ENCODE measurements around the gene SEL1L. TPM values are rescaled to one million over a fixed set of nuclear protein-coding genes. Genes with fewer than 3 reads are reported as not detected.

SEL1L gene
- 10 to 100 TPM; 40.5 to 41.2 TPM for total RNA-seq

DNA sequence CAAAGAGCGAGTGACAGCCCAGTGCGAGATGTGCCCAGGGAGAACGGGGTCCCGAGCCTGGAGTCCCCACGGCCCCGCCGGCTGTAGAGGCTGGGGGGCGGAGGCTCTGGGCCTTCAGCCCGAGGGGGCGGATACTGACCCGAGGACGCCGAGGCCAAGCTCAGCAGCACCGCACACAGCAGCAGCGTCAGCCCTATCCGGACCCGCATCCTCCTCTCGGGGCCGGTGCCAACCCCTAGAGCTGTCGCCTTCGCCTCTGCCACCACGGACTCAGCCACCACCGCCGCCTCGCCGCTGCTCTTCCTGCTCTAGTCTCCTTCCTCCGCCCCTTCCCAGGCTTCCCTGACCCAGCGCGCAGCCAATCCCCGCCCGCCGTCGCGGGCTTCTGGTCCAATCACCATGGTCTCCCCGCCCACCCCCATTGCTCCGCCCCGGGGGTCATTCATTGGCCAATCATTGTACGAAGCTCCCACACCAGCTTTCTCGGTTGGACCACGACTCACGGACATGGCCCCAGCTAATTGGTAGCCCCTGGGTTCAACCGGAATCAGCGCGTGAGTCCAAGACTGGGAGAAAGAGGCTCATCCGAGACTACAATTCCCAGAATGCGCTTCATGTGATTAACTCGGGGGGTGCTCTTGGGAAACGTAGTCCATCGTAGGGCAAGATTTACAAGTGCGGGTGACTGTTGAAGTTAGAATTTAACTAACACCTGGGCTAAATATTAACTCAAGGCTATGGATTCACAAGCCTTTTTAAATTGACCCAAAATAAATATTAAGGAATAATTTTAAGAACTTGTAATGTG is at the start of gene SEL1L:
Gene SEL1L, minus strand, starts transcription at position 318 of the 808 bp plus-strand sequence. Its CDS starts 109 bp downstream, at position 209.
- CTCF ChIA-PET: no interaction called here
- Mint-ChIP-seq H3K4me1 (ENCODE audit: low read depth) (peaks cover 52% of the 10 kb centered on the region), H3K36me3 (ENCODE audit: low read depth) (no peaks in the 10 kb centered on the region), H3K27me3 (ENCODE audit: low read depth) (no peaks in the 10 kb centered on the region), H3K27ac (peak within 1 kb of the TSS; percentile 79), H3K9me3 (peaks cover 3% of the 10 kb centered on the region), H3K4me3 (peak within 1 kb of the TSS; percentile 88)
- intact Hi-C loops (cut with micrococcal nuclease): loop anchor here (1.0 to 2.0 kb wide), 6 partner anchors 10 to 593 kb away; partner anchors contain the start of gene CEP128
- peak; percentile 100 for DNase-seq

DNA sequence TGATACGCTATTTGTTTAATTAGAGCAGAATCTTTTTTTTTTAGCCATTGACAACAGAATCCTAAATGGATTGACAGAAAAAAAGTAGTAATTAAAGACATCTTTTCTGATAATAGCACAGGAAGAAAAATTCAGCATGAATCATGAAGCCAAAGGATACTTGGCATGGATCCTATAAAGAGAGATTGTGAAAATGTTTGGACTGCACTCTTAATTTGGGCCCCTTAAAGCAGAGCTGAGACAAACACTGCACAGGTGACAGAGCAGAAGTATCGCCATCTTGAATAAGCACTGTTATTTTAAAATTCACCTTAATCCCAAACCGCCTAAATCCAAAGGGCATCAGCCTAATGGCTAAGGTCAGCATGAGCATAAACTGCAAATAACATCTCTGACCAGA is 48.8 kb upstream of the SEL1L start:
- no peak for DNase-seq
- Mint-ChIP-seq H3K27me3 (ENCODE audit: low read depth) (peaks cover 20% of the 10 kb centered on the region), H3K27ac (no peak overlapping the region), H3K4me3 (no peak overlapping the region), H3K36me3 (ENCODE audit: low read depth) (peaks cover 2% of the 10 kb centered on the region), H3K4me1 (ENCODE audit: low read depth) (no peaks in the 10 kb centered on the region), H3K9me3 (peaks cover 9% of the 10 kb centered on the region)
- intact Hi-C loops (cut with micrococcal nuclease): no loop called here
- CTCF ChIA-PET: no interaction called here

DNA sequence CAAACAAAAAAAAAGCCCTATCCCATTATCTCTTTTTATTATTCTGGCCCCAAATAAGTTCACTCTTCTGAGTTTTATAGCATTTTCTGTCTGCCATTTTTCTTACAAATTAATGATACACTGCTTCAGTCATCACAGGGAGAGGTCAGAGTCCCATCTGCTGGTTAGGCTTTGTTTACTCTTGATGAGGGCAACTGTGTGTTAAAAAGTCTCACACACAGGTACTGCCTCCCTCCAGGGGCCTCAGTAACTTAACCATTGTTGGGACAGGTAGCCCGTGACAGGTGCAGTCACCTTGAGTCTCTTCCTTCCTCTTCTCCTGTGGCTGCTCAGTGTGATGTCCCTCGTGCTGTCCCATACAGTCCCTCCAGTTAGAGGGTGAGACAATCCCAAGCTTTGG is 45.5 kb upstream of the SEL1L start:
- Mint-ChIP-seq H3K4me3 (no peak overlapping the region), H3K27ac (no peak overlapping the region), H3K27me3 (ENCODE audit: low read depth) (peaks cover 26% of the 10 kb centered on the region), H3K4me1 (ENCODE audit: low read depth) (no peaks in the 10 kb centered on the region), H3K9me3 (peaks cover 9% of the 10 kb centered on the region), H3K36me3 (ENCODE audit: low read depth) (peaks cover 2% of the 10 kb centered on the region)
- no peak for DNase-seq
- intact Hi-C loops (cut with micrococcal nuclease): no loop called here
- CTCF ChIA-PET: no interaction called here

DNA sequence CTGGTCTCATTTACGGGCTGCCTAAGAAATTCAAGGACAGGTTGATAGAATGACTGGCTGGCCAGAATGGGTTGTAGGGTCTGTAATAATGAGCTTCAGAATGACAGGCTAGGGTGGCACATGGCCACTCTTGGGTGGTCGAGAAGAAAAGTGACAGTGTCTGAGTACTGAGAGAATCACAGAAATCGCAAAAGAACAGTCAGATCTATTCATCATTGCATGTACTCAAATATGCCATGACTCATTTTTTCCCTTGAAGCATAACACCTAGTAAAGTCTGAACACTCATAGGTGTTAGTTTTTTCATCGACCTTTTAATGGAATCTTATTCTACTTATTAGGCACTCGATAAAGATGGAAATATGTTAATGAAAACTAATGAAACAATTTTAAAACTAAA is 37.8 kb upstream of the SEL1L start:
- CTCF ChIA-PET: interaction anchor here (0.8 kb wide), 1 partner anchor 479 kb away, joined by 3 read pairs; no protein-coding TSS in a partner anchor
- H3K27ac Mint-ChIP-seq: no peak overlapping the region
- H3K4me3 Mint-ChIP-seq: no peak overlapping the region
- no peaks in the 10 kb centered on the region for H3K9me3 Mint-ChIP-seq
- no peaks in the 10 kb centered on the region for H3K36me3 Mint-ChIP-seq (ENCODE audit: low read depth)
- DNase-seq: no peak
- peaks cover 13% of the 10 kb centered on the region for H3K27me3 Mint-ChIP-seq (ENCODE audit: low read depth)
- intact Hi-C loops (cut with micrococcal nuclease): loop anchor here (2.0 kb wide), 1 partner anchor 21 kb away; no protein-coding TSS in a partner anchor
- H3K4me1 Mint-ChIP-seq (ENCODE audit: low read depth): peaks cover 2% of the 10 kb centered on the region

DNA sequence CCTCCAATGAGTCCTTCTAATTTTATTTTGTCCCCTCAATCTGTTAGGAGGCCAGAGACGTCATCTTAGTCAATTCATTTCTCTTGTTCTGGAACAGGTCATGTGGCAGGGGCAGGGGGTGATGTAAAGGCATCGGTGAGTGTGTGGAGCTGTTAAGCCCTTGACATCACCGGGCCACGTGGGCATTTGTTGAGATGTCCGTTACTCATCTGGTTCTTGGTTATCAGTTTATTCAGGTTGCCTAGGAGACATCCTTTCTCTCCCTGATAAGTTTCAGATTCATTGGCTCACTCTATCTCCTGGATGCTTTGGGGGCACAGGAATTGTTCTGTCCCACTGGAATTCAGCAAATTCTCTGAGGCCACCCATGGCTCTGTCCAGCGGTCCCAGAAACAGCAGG is 33.6 kb upstream of the SEL1L start:
- Mint-ChIP-seq H3K4me3 (no peak overlapping the region), H3K9me3 (no peaks in the 10 kb centered on the region), H3K36me3 (ENCODE audit: low read depth) (no peaks in the 10 kb centered on the region), H3K27me3 (ENCODE audit: low read depth) (peaks cover 8% of the 10 kb centered on the region), H3K4me1 (ENCODE audit: low read depth) (peaks cover 2% of the 10 kb centered on the region), H3K27ac (no peak overlapping the region)
- DNase-seq: no peak
- intact Hi-C loops (cut with micrococcal nuclease): loop anchor here (5.0 kb wide), 1 partner anchor 425 kb away; no protein-coding TSS in a partner anchor
- CTCF ChIA-PET: no interaction called here

DNA sequence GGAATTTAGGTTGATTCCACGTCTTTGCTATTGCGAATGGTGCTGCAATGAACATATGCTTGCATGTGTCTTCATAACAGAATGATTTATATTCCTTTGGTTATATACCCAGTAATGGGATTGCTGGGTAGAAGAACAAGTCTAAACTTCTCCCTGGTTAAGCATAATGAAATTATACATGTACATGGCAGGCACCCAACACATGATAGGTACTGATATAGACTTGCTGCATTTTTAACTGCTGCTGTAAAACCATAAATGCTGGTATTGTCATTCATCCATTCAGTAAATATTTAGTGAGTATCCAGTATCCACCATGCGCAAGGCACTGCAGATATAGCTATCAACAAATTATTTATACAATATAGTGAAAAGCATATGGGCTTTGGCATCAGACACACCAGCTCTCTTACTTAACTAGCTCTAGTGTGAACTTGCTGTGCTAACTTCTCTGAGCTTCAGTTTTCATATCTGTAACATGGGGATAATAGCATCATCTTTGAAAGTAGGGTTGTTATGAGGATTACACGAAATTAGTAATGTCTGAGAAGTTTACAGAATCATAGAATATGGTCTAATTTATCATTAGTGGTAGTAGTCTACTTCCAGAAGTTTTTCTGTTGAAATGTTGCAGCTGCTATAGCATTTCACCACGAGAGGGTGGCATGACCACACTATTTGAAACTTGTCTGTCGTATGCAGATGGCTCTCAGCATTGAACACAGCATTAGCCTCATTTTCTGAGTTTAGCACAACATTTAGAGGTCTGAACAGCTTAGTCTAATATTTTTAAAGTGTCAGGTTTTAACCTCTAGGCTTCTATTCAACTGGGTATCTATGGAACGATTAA is 32.0 kb upstream of the SEL1L start:
- peak; percentile 57 for DNase-seq
- Mint-ChIP-seq H3K27ac (no peak overlapping the region), H3K4me1 (ENCODE audit: low read depth) (no peaks in the 10 kb centered on the region), H3K36me3 (ENCODE audit: low read depth) (no peaks in the 10 kb centered on the region), H3K27me3 (ENCODE audit: low read depth) (peaks cover 8% of the 10 kb centered on the region), H3K4me3 (no peak overlapping the region), H3K9me3 (no peaks in the 10 kb centered on the region)
- CTCF ChIA-PET: interaction anchor here (1.3 to 1.9 kb wide), 3 partner anchors 10 to 64 kb away, joined by 3 to 6 read pairs (median 3); no protein-coding TSS in a partner anchor
- intact Hi-C loops (cut with micrococcal nuclease): loop anchor here (5.0 kb wide), 1 partner anchor 427 kb away; no protein-coding TSS in a partner anchor

DNA sequence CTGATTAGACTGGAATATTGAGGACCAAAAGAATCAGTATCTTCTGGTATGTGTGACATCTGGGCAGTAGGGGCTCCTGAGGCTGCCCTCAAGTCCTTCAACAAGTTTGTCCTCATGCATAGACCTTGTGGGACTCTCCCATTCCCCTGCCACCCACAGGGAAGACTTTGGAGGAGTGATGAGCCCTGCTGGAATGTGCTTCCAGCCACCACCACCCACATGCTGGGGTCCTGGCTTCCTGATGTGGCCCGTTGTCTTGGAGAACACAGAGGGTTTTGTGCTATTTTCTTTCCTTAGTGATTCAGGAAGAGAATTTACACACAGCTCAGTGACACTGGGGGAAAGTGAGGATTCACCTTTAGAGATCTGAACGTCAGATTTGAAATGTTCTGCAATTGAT is 29.2 kb upstream of the SEL1L start:
- CTCF ChIA-PET: no interaction called here
- Mint-ChIP-seq H3K4me3 (no peak overlapping the region), H3K9me3 (peaks cover 1% of the 10 kb centered on the region), H3K27me3 (ENCODE audit: low read depth) (peaks cover 8% of the 10 kb centered on the region), H3K27ac (no peak overlapping the region), H3K36me3 (ENCODE audit: low read depth) (no peaks in the 10 kb centered on the region), H3K4me1 (ENCODE audit: low read depth) (no peaks in the 10 kb centered on the region)
- intact Hi-C loops (cut with micrococcal nuclease): no loop called here
- DNase-seq: no peak

DNA sequence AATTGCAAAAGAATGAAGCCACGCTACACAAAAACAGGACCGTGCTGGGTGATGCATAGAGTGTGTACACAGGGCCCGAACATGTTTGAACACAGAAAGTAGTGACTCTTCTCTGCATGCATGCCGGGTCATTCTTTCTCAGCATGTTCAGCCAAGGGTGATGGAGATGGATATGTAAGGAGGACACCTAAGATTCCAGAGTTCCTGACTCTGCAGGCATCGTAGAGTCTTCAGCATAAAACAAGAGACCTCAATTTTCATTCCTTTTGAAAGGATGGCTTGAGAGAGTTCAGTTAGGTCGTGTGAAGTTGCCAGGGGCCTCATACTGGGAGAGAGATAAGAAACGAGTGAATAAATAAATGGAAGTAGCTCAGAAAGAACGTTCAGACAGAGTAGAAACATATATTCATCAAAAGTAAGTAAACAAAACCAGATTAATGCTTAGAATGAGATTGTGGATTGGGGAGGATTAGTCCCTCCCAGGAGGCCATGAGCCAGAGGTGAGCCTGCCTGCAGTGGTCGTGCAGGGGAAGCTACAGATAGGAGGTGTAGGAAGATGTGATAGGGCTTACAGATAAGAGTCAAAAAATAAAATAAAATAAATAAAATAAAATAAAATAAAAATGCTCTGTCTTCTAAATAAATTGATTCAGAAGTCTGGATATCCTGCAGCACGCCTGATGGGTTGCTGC is 27.6 kb upstream of the SEL1L start:
- H3K27me3 Mint-ChIP-seq (ENCODE audit: low read depth): peaks cover 4% of the 10 kb centered on the region
- H3K27ac Mint-ChIP-seq: no peak overlapping the region
- H3K4me3 Mint-ChIP-seq: no peak overlapping the region
- H3K4me1 Mint-ChIP-seq (ENCODE audit: low read depth): no peaks in the 10 kb centered on the region
- H3K36me3 Mint-ChIP-seq (ENCODE audit: low read depth): no peaks in the 10 kb centered on the region
- H3K9me3 Mint-ChIP-seq: peaks cover 1% of the 10 kb centered on the region
- intact Hi-C loops (cut with micrococcal nuclease): no loop called here
- DNase-seq: no peak
- CTCF ChIA-PET: no interaction called here

DNA sequence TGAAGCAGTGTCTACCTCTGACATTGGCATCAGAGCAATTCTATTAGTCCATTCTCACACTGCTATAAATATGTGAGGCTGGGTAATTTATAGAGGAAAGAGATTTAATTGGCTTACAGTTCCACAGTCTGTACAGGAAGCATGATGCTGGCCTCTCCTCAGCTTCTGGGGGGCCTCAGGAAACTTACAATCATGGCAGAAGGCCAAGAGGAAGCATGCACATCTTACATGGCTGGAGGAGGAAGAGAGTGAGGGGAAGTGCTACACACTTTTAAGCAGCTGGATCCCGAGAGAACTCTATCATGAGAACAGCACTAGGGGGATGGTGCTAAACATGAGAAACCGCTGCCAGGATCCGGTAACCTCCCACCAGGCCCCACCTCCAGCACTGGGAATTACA is 25.7 kb upstream of the SEL1L start:
- CTCF ChIA-PET: no interaction called here
- H3K27ac Mint-ChIP-seq: no peak overlapping the region
- H3K36me3 Mint-ChIP-seq (ENCODE audit: low read depth): no peaks in the 10 kb centered on the region
- peaks cover 1% of the 10 kb centered on the region for H3K9me3 Mint-ChIP-seq
- H3K27me3 Mint-ChIP-seq (ENCODE audit: low read depth): peaks cover 2% of the 10 kb centered on the region
- no peak overlapping the region for H3K4me3 Mint-ChIP-seq
- intact Hi-C loops (cut with micrococcal nuclease): no loop called here
- DNase-seq: no peak
- no peaks in the 10 kb centered on the region for H3K4me1 Mint-ChIP-seq (ENCODE audit: low read depth)

DNA sequence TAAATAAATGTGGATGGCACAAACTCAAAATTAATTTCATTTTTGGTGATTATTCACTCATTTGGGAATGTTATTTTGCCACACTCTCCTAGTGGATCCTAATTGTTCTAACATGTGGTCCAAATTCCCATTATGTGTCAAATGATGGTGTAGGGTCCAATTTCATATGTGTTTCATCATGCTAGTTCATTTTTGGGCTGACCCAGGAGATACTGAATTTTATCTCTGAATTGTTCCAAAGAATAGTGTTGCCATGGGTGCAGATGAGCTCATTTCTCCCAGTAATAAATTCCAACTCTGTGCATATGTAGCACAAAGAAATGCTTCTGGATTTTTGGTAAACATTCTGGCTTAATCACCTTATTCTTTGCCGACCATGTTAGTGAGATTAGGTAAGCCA is 23.5 kb upstream of the SEL1L start:
- Mint-ChIP-seq H3K4me1 (ENCODE audit: low read depth) (no peaks in the 10 kb centered on the region), H3K36me3 (ENCODE audit: low read depth) (no peaks in the 10 kb centered on the region), H3K27me3 (ENCODE audit: low read depth) (no peaks in the 10 kb centered on the region), H3K4me3 (no peak overlapping the region), H3K27ac (no peak overlapping the region), H3K9me3 (peaks cover 1% of the 10 kb centered on the region)
- intact Hi-C loops (cut with micrococcal nuclease): no loop called here
- no peak for DNase-seq
- CTCF ChIA-PET: no interaction called here

DNA sequence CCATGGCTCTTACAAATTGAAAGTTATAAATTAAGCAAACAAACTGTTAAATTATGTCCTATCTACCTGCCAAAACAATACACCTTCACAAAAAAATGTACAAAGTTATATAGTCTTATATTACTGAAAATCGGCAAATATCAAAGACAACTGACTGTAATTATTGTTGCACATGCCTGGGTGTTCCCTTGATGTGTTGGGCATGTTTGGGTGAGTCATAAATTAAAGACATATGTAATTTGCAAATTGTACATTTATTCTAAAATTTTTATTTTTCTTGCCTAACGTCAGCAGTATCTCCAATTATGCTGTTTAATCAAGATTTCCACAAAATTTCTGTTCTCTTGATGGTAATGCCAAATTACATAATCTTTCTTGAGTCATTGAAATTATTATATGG is 22.0 kb upstream of the SEL1L start:
- no peak overlapping the region for H3K27ac Mint-ChIP-seq
- no peak for DNase-seq
- H3K4me3 Mint-ChIP-seq: no peak overlapping the region
- no peaks in the 10 kb centered on the region for H3K27me3 Mint-ChIP-seq (ENCODE audit: low read depth)
- intact Hi-C loops (cut with micrococcal nuclease): no loop called here
- CTCF ChIA-PET: no interaction called here
- H3K36me3 Mint-ChIP-seq (ENCODE audit: low read depth): no peaks in the 10 kb centered on the region
- peaks cover 1% of the 10 kb centered on the region for H3K9me3 Mint-ChIP-seq
- H3K4me1 Mint-ChIP-seq (ENCODE audit: low read depth): no peaks in the 10 kb centered on the region

DNA sequence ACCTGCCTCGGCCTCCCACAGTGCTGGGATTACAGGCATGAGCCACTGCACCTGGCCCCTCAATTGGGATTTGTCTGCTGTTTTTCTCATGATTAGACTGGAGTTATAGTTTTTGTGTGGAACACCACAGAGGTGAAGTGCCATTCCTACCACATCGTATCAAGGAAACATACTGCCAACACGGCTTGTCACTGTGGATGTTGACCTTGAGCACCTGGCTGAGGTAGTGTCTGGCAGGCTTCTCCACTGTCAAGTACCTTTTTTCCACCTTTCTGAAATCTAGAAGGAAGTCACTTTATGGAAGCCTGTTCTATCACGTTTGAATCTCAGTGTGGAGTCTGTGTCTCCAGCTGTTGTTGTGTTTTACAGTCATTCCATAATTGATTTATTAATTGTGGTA is 21.4 kb upstream of the SEL1L start:
- Mint-ChIP-seq H3K4me1 (ENCODE audit: low read depth) (peaks cover 6% of the 10 kb centered on the region), H3K4me3 (no peak overlapping the region), H3K36me3 (ENCODE audit: low read depth) (no peaks in the 10 kb centered on the region), H3K27ac (no peak overlapping the region), H3K9me3 (peaks cover 1% of the 10 kb centered on the region), H3K27me3 (ENCODE audit: low read depth) (no peaks in the 10 kb centered on the region)
- intact Hi-C loops (cut with micrococcal nuclease): no loop called here
- CTCF ChIA-PET: no interaction called here
- DNase-seq: no peak
